Measurements from ENCODE around the gene WWOX. TPM values are rescaled to one million over a fixed set of nuclear protein-coding genes. Genes with fewer than 3 reads are reported as not detected.
"Not testable (repeated sequence)": the region's sequence is repeated elsewhere in the genome, so short reads cannot be mapped to it uniquely, and the experiment has no call there.

Gene WWOX
- total and polyA plus RNA-seq, 4 donors: 5.4 to 61.5 (median 18.4) TPM

- H3K27ac ChIP-seq (ENCODE audit: low read depth in 1 of 2, low read length in 1 of 2): no peak overlapping the region
- DNase-seq (no peak), ATAC-seq (ENCODE audit: insufficient read depth, low FRiP score) (no peak)
- H3K4me1 ChIP-seq (ENCODE audit: control insufficient read depth in 5 of 5, insufficient read depth in 5 of 5, low read length in 5 of 5): no peaks in the 10 kb centered on the region
- WGBS, 2 donors: 77 to 92% methylated on average over 4 of the region's 4 CpGs
- H3K36me3 ChIP-seq (ENCODE audit: control insufficient read depth in 4 of 4, insufficient read depth in 4 of 4, low read length in 4 of 4): no peaks in the 10 kb centered on the region
- no peak overlapping the region for H3K9ac ChIP-seq (ENCODE audit: insufficient read depth in 1 of 2, low read length in 2 of 2)
- no peak for TF ChIP-seq CTCF (IDR thresholded peaks at IDR 0.05; ENCODE audit: control extremely low read depth, extremely low read depth)
- no peak overlapping the region for H3K4me3 ChIP-seq
- H3K27me3 ChIP-seq (ENCODE audit: control insufficient read depth in 3 of 3, insufficient read depth in 3 of 3, low read length in 2 of 3): no peaks in the 10 kb centered on the region
- H3K9me3 ChIP-seq (ENCODE audit: control insufficient read depth in 4 of 4, insufficient read depth in 3 of 4, low read length in 3 of 4): no peaks in the 10 kb centered on the region
Measured at GRCh38 chr16:79050063-79050462, 950.6 kb downstream of the WWOX start.

GRCh38 chr16:79051313-79051712 is 951.9 kb downstream of the WWOX start:
- Histone ChIP-seq H3K36me3 (ENCODE audit: control insufficient read depth in 4 of 4, insufficient read depth in 4 of 4, low read length in 4 of 4) (no peaks in the 10 kb centered on the region), H3K9me3 (ENCODE audit: control insufficient read depth in 4 of 4, insufficient read depth in 3 of 4, low read length in 3 of 4) (no peaks in the 10 kb centered on the region), H3K27ac (ENCODE audit: low read depth in 1 of 2, low read length in 1 of 2) (no peak overlapping the region), H3K9ac (ENCODE audit: insufficient read depth in 1 of 2, low read length in 2 of 2) (no peak overlapping the region), H3K4me1 (ENCODE audit: control insufficient read depth in 5 of 5, insufficient read depth in 5 of 5, low read length in 5 of 5) (no peaks in the 10 kb centered on the region), H3K27me3 (ENCODE audit: control insufficient read depth in 3 of 3, insufficient read depth in 3 of 3, low read length in 2 of 3) (no peaks in the 10 kb centered on the region), H3K4me3 (no peak overlapping the region)
- no peak for TF ChIP-seq CTCF (IDR thresholded peaks at IDR 0.05; ENCODE audit: control extremely low read depth, extremely low read depth)
- no peak for ATAC-seq (ENCODE audit: insufficient read depth, low FRiP score)
- 92 to 95% methylated on average over 4 of the region's 4 CpGs for WGBS, 2 donors
- no peak for DNase-seq

GRCh38 chr16:79052198-79052597 is 952.7 kb downstream of the WWOX start:
- not testable (repeated sequence) for H3K36me3 ChIP-seq (ENCODE audit: control insufficient read depth in 4 of 4, insufficient read depth in 4 of 4, low read length in 4 of 4); DNase-seq; ATAC-seq (ENCODE audit: insufficient read depth, low FRiP score); H3K27ac ChIP-seq (ENCODE audit: low read depth in 1 of 2, low read length in 1 of 2); H3K27me3 ChIP-seq (ENCODE audit: control insufficient read depth in 3 of 3, insufficient read depth in 3 of 3, low read length in 2 of 3); H3K4me1 ChIP-seq (ENCODE audit: control insufficient read depth in 5 of 5, insufficient read depth in 5 of 5, low read length in 5 of 5); H3K4me3 ChIP-seq; H3K9ac ChIP-seq (ENCODE audit: insufficient read depth in 1 of 2, low read length in 2 of 2); H3K9me3 ChIP-seq (ENCODE audit: control insufficient read depth in 4 of 4, insufficient read depth in 3 of 4, low read length in 3 of 4)
- WGBS, 2 donors: 79 to 91% methylated on average over 4 of the region's 4 CpGs

- 92 to 97% methylated on average over 4 of the region's 4 CpGs for whole genome bisulfite sequencing, 2 donors
- Histone ChIP-seq H3K4me3 (no peak overlapping the region), H3K4me1 (ENCODE audit: control insufficient read depth in 5 of 5, insufficient read depth in 5 of 5, low read length in 5 of 5) (no peaks in the 10 kb centered on the region), H3K9ac (ENCODE audit: insufficient read depth in 1 of 2, low read length in 2 of 2) (no peak overlapping the region), H3K27ac (ENCODE audit: low read depth in 1 of 2, low read length in 1 of 2) (no peak overlapping the region), H3K9me3 (ENCODE audit: control insufficient read depth in 4 of 4, insufficient read depth in 3 of 4, low read length in 3 of 4) (no peaks in the 10 kb centered on the region), H3K27me3 (ENCODE audit: control insufficient read depth in 3 of 3, insufficient read depth in 3 of 3, low read length in 2 of 3) (no peaks in the 10 kb centered on the region), H3K36me3 (ENCODE audit: control insufficient read depth in 4 of 4, insufficient read depth in 4 of 4, low read length in 4 of 4) (no peaks in the 10 kb centered on the region)
- ATAC-seq (ENCODE audit: insufficient read depth, low FRiP score): no peak
- TF ChIP-seq CTCF (IDR thresholded peaks at IDR 0.05; ENCODE audit: control extremely low read depth, extremely low read depth): no peak
- DNase-seq: no peak
Measured at GRCh38 chr16:79053577-79053976, 954.1 kb downstream of the WWOX start.
